Heart right ventricle (tissue), 16 donors: ENCODE results near the gene KLK3. TPM values are rescaled to one million over a fixed set of nuclear protein-coding genes. Genes with fewer than 3 reads are reported as not detected.

Experiments
- ATAC-seq, 8 donors: fragments of 200-7000 bp; cut with Tn5 transposase; one replicate each; pipeline ENCODE4 v1.9.1; 2020; ENCODE audit warnings: mild to moderate bottlenecking in 8 of 8, moderate library complexity in 8 of 8, moderate number of reproducible peaks in 1 of 8
- DNase-seq, 2 donors: peaks; one replicate each; pipeline ENCODE4 v3.0.0-alpha.2; 2020
- H3K27ac ChIP-seq, 10 donors: fragments of 200-600 bp; sonication (generic) in 2 of 10; one replicate each; pipeline versions ENCODE4 v1.5.0 to v1.8.0; 2020 to 2022; ENCODE audit warnings: mild to moderate bottlenecking in 3 of 10
- H3K27me3 ChIP-seq, 7 donors: fragments of 200-600 bp; one replicate each; pipeline ENCODE4 v1.8.0; 2021 to 2022; ENCODE audit warnings: mild to moderate bottlenecking in 2 of 7
- H3K36me3 ChIP-seq, 9 donors: fragments of 200-600 bp; sonication (generic) in 1 of 9; one replicate each; pipeline versions ENCODE4 v1.5.0 to v1.8.0; 2020 to 2022; ENCODE audit warnings: mild to moderate bottlenecking in 2 of 9
- H3K4me1 ChIP-seq, 9 donors: fragments of 200-600 bp; sonication (generic) in 1 of 9; one replicate each; pipeline versions ENCODE4 v1.5.0 to v1.8.0; 2020 to 2022; ENCODE audit warnings: mild to moderate bottlenecking in 4 of 9
- H3K4me3 ChIP-seq, 10 donors: fragments of 200-600 bp; sonication (generic) in 2 of 10; one replicate each; pipeline versions ENCODE4 v1.5.0 to v1.8.0; 2020 to 2022; ENCODE audit warnings: mild to moderate bottlenecking in 7 of 10, moderate library complexity in 2 of 10
- H3K9me3 ChIP-seq, 11 donors: fragments of 200-600 bp in 10 of 11; sonication (generic) in 2 of 11; one replicate each; pipeline versions ENCODE4 v1.5.0 to v1.8.0; 2013 to 2022; ENCODE audit warnings: mild to moderate bottlenecking in 2 of 11, control low read depth in 1 of 11, moderate library complexity in 1 of 11
- WGBS, 2 donors: extraction: QIAGEN DNeasy Blood & Tissue Kit; methylation state at CpG; one replicate each; pipeline ENCODE4 v1.1.7; 2013; ENCODE audit warnings: inconsistent platforms in 1 of 2; 5-methylcytosine and 5-hydroxymethylcytosine counted together
- intact Hi-C, 10 donors: fragments of 100-400 bp; cut with DNase I; formaldehyde crosslinking; loops; one replicate each; pipeline versions ENCODE4 v1.11.1 to v1.14.2; 2022
- polyA plus RNA-seq, 2 donors: library from polyadenylated mRNA; stranded (reverse); fragments of 200-250 nt; gene quantifications; one replicate each; pipeline ENCODE4 v1.2.3, GENCODE V29; 2013
- total RNA-seq, 10 donors: library from RNA; stranded (reverse); fragmentation: NEBNext Ultra II Directional in 3 of 10; extraction: Animal tissue kit (Norgen Biotek cat#: 25700) in 3 of 10; gene quantifications; one replicate each; pipeline versions ENCODE4 v1.2.1 to v1.2.4, GENCODE V29; 2021 to 2023
- TF ChIP-seq, protein P1 (sequence below), 9 donors: fragments of 200-600 bp; sonication (generic) in 2 of 9; IDR thresholded peaks; one replicate each; pipeline versions ENCODE4 v1.5.0 to v1.8.0; 2021 to 2022; ENCODE audit warnings: antibody characterized with exemption in 9 of 9, mild to moderate bottlenecking in 5 of 9, moderate library complexity in 1 of 9
- donor health status: Arrhythmogenic right ventricular cardiomyopathy.
- donor health status: ischemic (EF 13 %, LVEDD 7.1; RV severe dilation, severe dysfunction).
- donor health status: healthy with polysubstance abuse.
- donor health status: DM: no; HTN: yes; CAD: no.
- donor health status: DM: no; HTN: no; CAD: no.
- donor health status: ischemic (EF 25% LVEDD 6.9; RV normal size, moderate dysfunction).
- donor health status: ischemic (EF 25% LVEDD 5.7; RV mildly dilated, moderate dysfunction).
- donor health status: healthy.
- donor health status: DM: yes; HTN: yes; CAD: no.
- donor health status: Ischemic cardiomyopathy.
- donor health status: ischemic (EF 35%, LVEDD 5.7; RV mildly dilated, moderate dysfunction).
- donor health status: nonischemic (EF 11% LVEDD 7.7; RV severe dilation, severe dysfunction).
- donor health status: DM: yes; HTN: yes; CAD: no.
- donor health status: PGD.
- donor health status: ischemic (EF 29% LVEDD 5.4; RV normal size, mild dysfunction).
- donor health status: nonischemic (EF 23%, LVEDD 6.1; RV moderate dilation, normal function).

Gene KLK3
- total and polyA plus RNA-seq, 12 donors = not detected

DNA sequence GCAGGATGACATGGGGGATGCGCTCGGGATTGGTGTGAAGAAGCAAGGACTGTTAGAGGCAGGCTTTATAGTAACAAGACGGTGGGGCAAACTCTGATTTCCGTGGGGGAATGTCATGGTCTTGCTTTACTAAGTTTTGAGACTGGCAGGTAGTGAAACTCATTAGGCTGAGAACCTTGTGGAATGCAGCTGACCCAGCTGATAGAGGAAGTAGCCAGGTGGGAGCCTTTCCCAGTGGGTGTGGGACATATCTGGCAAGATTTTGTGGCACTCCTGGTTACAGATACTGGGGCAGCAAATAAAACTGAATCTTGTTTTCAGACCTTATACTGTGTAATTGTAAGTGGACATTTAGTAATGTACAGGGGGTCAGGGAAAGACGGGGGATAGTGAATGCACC, 25.5 kb downstream of the KLK3 start:
- H3K27me3 ChIP-seq = peaks cover 0 to 76% (median 60%) of the 10 kb centered on the region in 7 donors
- no peaks in the 10 kb centered on the region for H3K9me3 ChIP-seq
- ATAC-seq = no peak
- 73 to 74% methylated on average over 5 of the region's 5 CpGs for WGBS, 2 donors
- TF ChIP-seq, protein P1, sequence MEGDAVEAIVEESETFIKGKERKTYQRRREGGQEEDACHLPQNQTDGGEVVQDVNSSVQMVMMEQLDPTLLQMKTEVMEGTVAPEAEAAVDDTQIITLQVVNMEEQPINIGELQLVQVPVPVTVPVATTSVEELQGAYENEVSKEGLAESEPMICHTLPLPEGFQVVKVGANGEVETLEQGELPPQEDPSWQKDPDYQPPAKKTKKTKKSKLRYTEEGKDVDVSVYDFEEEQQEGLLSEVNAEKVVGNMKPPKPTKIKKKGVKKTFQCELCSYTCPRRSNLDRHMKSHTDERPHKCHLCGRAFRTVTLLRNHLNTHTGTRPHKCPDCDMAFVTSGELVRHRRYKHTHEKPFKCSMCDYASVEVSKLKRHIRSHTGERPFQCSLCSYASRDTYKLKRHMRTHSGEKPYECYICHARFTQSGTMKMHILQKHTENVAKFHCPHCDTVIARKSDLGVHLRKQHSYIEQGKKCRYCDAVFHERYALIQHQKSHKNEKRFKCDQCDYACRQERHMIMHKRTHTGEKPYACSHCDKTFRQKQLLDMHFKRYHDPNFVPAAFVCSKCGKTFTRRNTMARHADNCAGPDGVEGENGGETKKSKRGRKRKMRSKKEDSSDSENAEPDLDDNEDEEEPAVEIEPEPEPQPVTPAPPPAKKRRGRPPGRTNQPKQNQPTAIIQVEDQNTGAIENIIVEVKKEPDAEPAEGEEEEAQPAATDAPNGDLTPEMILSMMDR (IDR thresholded peaks at IDR 0.05) = no peak
- no peak for DNase-seq
- no peak overlapping the region for H3K27ac ChIP-seq
- H3K36me3 ChIP-seq = no peaks in the 10 kb centered on the region
- intact Hi-C loops = no loop called here
- no peaks in the 10 kb centered on the region for H3K4me1 ChIP-seq
- no peak overlapping the region for H3K4me3 ChIP-seq

DNA sequence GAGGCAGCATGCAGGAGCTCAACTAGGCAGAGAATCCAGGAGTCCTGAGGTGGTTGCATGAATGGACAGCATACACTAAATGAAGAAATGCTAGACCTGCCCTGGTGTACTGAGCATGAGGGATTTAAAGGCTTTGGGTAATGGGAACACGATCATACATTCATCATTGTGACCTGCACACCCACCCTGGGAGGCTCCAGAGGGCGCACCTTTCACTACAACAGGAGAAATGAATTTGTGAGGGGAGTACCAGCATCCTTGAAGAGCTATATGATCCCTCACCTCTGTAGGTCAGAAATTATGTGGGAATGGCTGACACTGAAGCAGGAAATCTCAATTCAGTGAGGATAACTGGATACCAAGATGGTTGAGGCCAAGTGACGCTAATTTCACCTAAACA, 27.5 kb downstream of the KLK3 start:
- no peak for DNase-seq
- Histone ChIP-seq H3K4me3 (no peak overlapping the region), H3K36me3 (no peaks in the 10 kb centered on the region), H3K27ac (no peak overlapping the region), H3K4me1 (no peaks in the 10 kb centered on the region), H3K27me3 (peaks cover 0 to 70% (median 51%) of the 10 kb centered on the region in 7 donors), H3K9me3 (no peaks in the 10 kb centered on the region)
- no peak for ATAC-seq
- TF ChIP-seq, protein P1 (IDR thresholded peaks at IDR 0.05) = no peak
- intact Hi-C loops = no loop called here
- WGBS, 2 donors = 57 to 59% methylated on average over 3 of the region's 3 CpGs

DNA sequence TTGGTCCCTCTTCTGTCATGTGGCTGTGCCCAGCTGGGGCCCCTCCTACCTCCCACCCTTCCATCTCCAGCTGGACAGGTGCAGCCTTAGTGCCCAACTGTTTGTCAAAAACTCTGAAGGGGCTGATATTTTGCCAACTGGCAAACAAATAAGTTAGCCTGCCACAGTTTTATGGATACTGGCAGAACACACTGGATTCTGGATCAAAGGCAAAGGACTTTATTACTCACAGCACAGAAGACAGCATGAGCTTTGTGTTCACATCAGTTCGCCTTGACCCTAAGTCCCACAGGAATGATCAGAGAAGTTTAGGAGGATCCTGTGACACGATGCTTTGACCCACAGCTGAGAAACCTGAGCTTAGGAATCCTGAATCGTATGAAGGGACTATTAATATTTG, 34.9 kb downstream of the KLK3 start:
- TF ChIP-seq, protein P1 (IDR thresholded peaks at IDR 0.05) = no peak
- Histone ChIP-seq H3K9me3 (no peaks in the 10 kb centered on the region), H3K36me3 (no peaks in the 10 kb centered on the region), H3K27me3 (peaks cover 0 to 52% (median 29%) of the 10 kb centered on the region in 7 donors), H3K4me1 (no peaks in the 10 kb centered on the region), H3K27ac (no peak overlapping the region), H3K4me3 (no peak overlapping the region)
- ATAC-seq (no peak), DNase-seq (no peak)
- intact Hi-C loops = no loop called here
- 43 to 56% methylated on average over 3 of the region's 3 CpGs for WGBS, 2 donors

DNA sequence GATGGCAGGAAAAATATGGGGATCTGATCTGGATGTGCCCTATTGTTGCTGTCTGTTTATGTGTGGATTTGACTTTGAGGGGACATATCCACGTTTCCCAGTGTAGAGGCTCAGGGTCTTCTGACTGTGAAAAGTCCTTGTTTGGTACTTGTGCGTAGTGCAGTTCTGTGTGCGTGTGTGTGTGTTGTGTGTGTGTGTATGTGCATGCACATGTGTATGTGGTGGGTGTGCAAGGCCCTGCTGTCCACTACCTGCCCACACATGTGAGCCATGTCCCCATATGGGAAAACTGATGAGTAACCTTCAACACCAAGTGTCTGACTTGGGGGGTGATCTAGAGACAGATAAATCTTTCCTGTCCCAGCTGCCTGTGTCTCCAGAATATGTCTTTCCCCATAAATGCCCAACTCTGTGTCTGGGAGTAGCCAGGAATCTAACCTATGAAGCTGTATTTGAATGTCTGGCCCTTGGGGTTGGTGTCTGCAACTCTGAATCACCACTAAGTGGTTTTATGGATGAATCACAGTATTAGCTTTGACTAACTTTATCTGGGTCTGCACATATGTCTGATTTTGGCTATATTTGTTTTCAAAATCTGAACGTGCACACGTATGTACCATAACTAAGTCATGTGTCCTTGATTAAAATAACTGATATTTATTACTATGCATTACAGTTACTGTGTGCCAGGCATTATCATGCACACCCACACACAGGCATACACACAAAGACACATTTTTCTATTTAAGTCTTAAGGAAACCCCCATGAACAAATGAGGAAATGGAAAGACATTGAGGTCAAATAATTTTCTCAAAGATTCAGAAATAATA, 35.9 kb downstream of the KLK3 start:
- WGBS, 2 donors = 50 to 61% methylated on average over 5 of the region's 5 CpGs

More for the DNA sequence above, 35.9 kb downstream of the KLK3 start:
- DNase-seq (no peak), ATAC-seq (no peak)
- TF ChIP-seq, protein P1 (IDR thresholded peaks at IDR 0.05) = no peak
- no peak overlapping the region for H3K27ac ChIP-seq
- no peaks in the 10 kb centered on the region for H3K4me1 ChIP-seq
- intact Hi-C loops = no loop called here
- H3K9me3 ChIP-seq = no peaks in the 10 kb centered on the region
- no peak overlapping the region for H3K4me3 ChIP-seq
- peaks cover 0 to 54% (median 33%) of the 10 kb centered on the region in 7 donors for H3K27me3 ChIP-seq
- no peaks in the 10 kb centered on the region for H3K36me3 ChIP-seq
